Keratinocyte (primary cell): ENCODE measurements around the gene PLPPR1. TPM values are rescaled to one million over a fixed set of nuclear protein-coding genes. Genes with fewer than 3 reads are reported as not detected.

Source experiments
- DNase-seq: peaks from one replicate; pipeline ENCODE4 v3.0.0-alpha.2; 2011; ENCODE audit warnings: low read depth, missing footprints, low spot score
- FAIRE-seq: peaks from 2 replicates; lab custom pipeline; 2011; peaks lifted over from hg19 to GRCh38; lab: Jason Lieb, UNC
- H2AFZ ChIP-seq: 2 replicates; pipeline ENCODE4 v1.6.0; 2012; ENCODE audit warnings: low read length, control low read depth, inconsistent platforms; ENCODE audit not compliant: control insufficient read depth
- H3K27ac ChIP-seq: 2 replicates; pipeline ENCODE4 v1.5.1; 2011; ENCODE audit warnings: low read length; ENCODE audit not compliant: control insufficient read depth, insufficient read depth
- H3K27me3 ChIP-seq: 3 replicates; pipeline ENCODE4 v1.6.0; 2011; ENCODE audit warnings: low read length; ENCODE audit not compliant: control insufficient read depth, insufficient read depth; ENCODE audit errors: extremely low read depth
- H3K36me3 ChIP-seq, 2 experiments: 2 replicates in 1 of 2; 3 replicates in 1 of 2; pipeline ENCODE4 v1.5.1; 2011; ENCODE audit warnings: low read length in 2 of 2, mild to moderate bottlenecking in 1 of 2; ENCODE audit not compliant: control insufficient read depth in 2 of 2, insufficient read depth in 2 of 2; ENCODE audit errors: extremely low read depth in 1 of 2
- H3K4me1 ChIP-seq: 3 replicates; pipeline ENCODE4 v1.5.1; 2011; ENCODE audit warnings: low read length; ENCODE audit not compliant: control insufficient read depth, insufficient read depth; ENCODE audit errors: extremely low read depth
- H3K4me2 ChIP-seq: 3 replicates; pipeline ENCODE4 v1.6.0; 2011; ENCODE audit warnings: low read depth, low read length; ENCODE audit not compliant: control insufficient read depth, insufficient read depth; ENCODE audit errors: extremely low read depth
- H3K4me3 ChIP-seq, 3 experiments: fragments of 200-600 bp in 1 of 3; sonication (generic) in 1 of 3; 2 replicates in 2 of 3; 3 replicates in 1 of 3; pipeline ENCODE4 v1.5.1; 2011 to 2016; ENCODE audit warnings: low read length in 3 of 3, mild to moderate bottlenecking in 3 of 3, control low read depth in 2 of 3, inconsistent platforms in 1 of 3, low read depth in 1 of 3, mixed read lengths in 1 of 3, mixed run types in 1 of 3, moderate library complexity in 1 of 3; ENCODE audit not compliant: control insufficient read depth in 2 of 3, insufficient read depth in 2 of 3; ENCODE audit errors: extremely low read depth in 1 of 3
- H3K79me2 ChIP-seq: 2 replicates; pipeline ENCODE4 v1.6.0; 2012; ENCODE audit warnings: low read length; ENCODE audit not compliant: control insufficient read depth, insufficient read depth
- H3K9ac ChIP-seq: 3 replicates; pipeline ENCODE4 v1.6.0; 2011; ENCODE audit warnings: low read length; ENCODE audit not compliant: control insufficient read depth, insufficient read depth; ENCODE audit errors: extremely low read depth
- H3K9me1 ChIP-seq: 3 replicates; pipeline ENCODE4 v1.6.0; 2011; ENCODE audit warnings: low read length; ENCODE audit not compliant: control insufficient read depth, insufficient read depth; ENCODE audit errors: extremely low read depth
- H3K9me3 ChIP-seq: 2 replicates; pipeline ENCODE4 v1.5.1; 2012; ENCODE audit warnings: low read depth, low read length; ENCODE audit not compliant: control insufficient read depth
- H4K20me1 ChIP-seq: 3 replicates; pipeline ENCODE4 v1.6.0; 2011; ENCODE audit warnings: low read length; ENCODE audit not compliant: control insufficient read depth, insufficient read depth; ENCODE audit errors: extremely low read depth
- CTCF ChIP-seq, 3 experiments: IDR thresholded peaks in 1 of 3; conservative IDR thresholded peaks in 1 of 3; optimal IDR thresholded peaks in 1 of 3; 2 replicates in 2 of 3; 3 replicates in 1 of 3; pipeline versions ENCODE3 to v1.5.1; 2011; ENCODE audit warnings: low read length in 3 of 3, mild to moderate bottlenecking in 3 of 3, moderate library complexity in 2 of 3, control low read depth in 1 of 3, inconsistent platforms in 1 of 3; ENCODE audit not compliant: insufficient read depth in 2 of 3; ENCODE audit errors: extremely low read depth in 1 of 3
- EZH2 ChIP-seq: IDR thresholded peaks from one replicate; pipeline ENCODE4 v1.6.1; 2012; ENCODE audit warnings: inconsistent platforms, mild to moderate bottlenecking, low read length, moderate library complexity
- dilution Hi-C: fragments of 300-500 bp; cut with MboI; formaldehyde crosslinking; loops from one replicate; pipeline ENCODE4 v1.7.0; 2020; ENCODE audit warnings: low sequenced_read_pairs; ENCODE audit not compliant: extremely low pct_ligation_motif_present
- polyA plus RNA-seq, 5 experiments: library from polyadenylated mRNA; depleted of rRNA in 3 of 5; stranded (reverse) in 3 of 5; stranded (forward) in 1 of 5; unstranded in 1 of 5; fragments of >200 nt; gene quantifications; 1 replicate in 1 of 5; 2 replicates in 3 of 5; 3 replicates in 1 of 5; pipeline versions ENCODE4 v1.2.1 to v1.2.3, GENCODE V29; 2011 to 2012; ENCODE audit warnings: missing spikeins in 2 of 5, low read depth in 1 of 5, low replicate concordance in 1 of 5

The PLPPR1 gene
- polyA plus RNA-seq, 1 donor (not counting 4 experiments of a cell fraction or from before 2014, with no cell fraction given) = not detected

- no peaks in the 10 kb centered on the region for H4K20me1 ChIP-seq
- H3K9ac ChIP-seq = no peak overlapping the region
- no peaks in the 10 kb centered on the region for H3K4me1 ChIP-seq
- no peak overlapping the region for H3K27ac ChIP-seq
- H3K36me3 ChIP-seq = no peaks in the 10 kb centered on the region
- no peak overlapping the region for H3K4me2 ChIP-seq
- no peaks in the 10 kb centered on the region for H3K79me2 ChIP-seq
- no peaks in the 10 kb centered on the region for H3K9me3 ChIP-seq
- H3K9me1 ChIP-seq = no peaks in the 10 kb centered on the region
- FAIRE-seq (no peak), DNase-seq (no peak)
- no peaks in the 10 kb centered on the region for H3K27me3 ChIP-seq
- H2AFZ ChIP-seq = no peak overlapping the region
- TF ChIP-seq EZH2 (no peak), CTCF (optimal IDR thresholded peaks at IDR 0.05 in 1 of 3, IDR thresholded peaks at IDR 0.05 in 1 of 3, conservative IDR thresholded peaks at IDR 0.05 in 1 of 3; ENCODE audit: extremely low read depth in 1 of 3, insufficient read depth in 2 of 3, low read length in 3 of 3) (no peak)
- dilution Hi-C loops = no loop called here
- H3K4me3 ChIP-seq = no peak overlapping the region
These were observed 44.6 kb downstream of the PLPPR1 start for GRCh38 chr9:101073122-101073521.

DNA sequence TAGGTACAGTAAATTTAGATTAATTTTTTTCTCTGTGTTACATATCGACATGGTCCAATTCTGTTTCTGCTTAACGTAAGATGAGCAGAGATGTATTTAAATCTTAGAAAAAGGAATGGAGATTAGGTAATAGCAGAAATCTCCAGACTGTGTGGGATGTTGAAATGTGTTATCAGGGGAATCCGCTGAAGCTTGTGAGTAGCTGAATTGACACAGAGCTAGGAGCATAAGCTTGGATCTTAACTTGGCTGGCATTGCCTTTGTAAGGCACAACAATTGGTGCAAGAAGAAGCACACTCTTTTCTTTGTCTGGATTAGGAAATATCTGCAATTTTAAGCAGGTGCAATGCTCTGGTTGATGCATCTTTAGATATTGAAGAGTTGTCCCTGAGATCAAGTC, 53.1 kb downstream of the PLPPR1 start:
- no peak for FAIRE-seq
- Histone ChIP-seq H2AFZ (no peak overlapping the region), H3K9me1 (no peaks in the 10 kb centered on the region), H3K27me3 (no peaks in the 10 kb centered on the region), H3K4me1 (no peaks in the 10 kb centered on the region), H3K79me2 (no peaks in the 10 kb centered on the region), H3K4me2 (no peak overlapping the region), H3K9ac (no peak overlapping the region), H3K36me3 (no peaks in the 10 kb centered on the region), H3K27ac (no peak overlapping the region), H3K4me3 (no peak overlapping the region), H4K20me1 (no peaks in the 10 kb centered on the region), H3K9me3 (no peaks in the 10 kb centered on the region)
- TF ChIP-seq CTCF (optimal IDR thresholded peaks at IDR 0.05 in 1 of 3, IDR thresholded peaks at IDR 0.05 in 1 of 3, conservative IDR thresholded peaks at IDR 0.05 in 1 of 3; ENCODE audit: extremely low read depth in 1 of 3, insufficient read depth in 2 of 3, low read length in 3 of 3) (no peak), EZH2 (no peak)
- no peak for DNase-seq
- dilution Hi-C loops = no loop called here
